HG02588 (cell line): ENCODE results near the gene GUK1.

Experiments
- ATAC-seq: cut with Tn5 transposase; IDR thresholded peaks from one replicate; pipeline ENCODE4 v1.9.1; 2021; ENCODE audit warnings: mild to moderate bottlenecking, moderate library complexity; ENCODE audit not compliant: unreplicated experiment

The GUK1 gene

GRCh38 chr1:228139931-228140723 is at the start of gene GUK1:
TSS of gene GUK1 (plus strand) at chr1:228140279. CDS start at chr1:228140303, 24 bp downstream.
- peak; percentile 90 for ATAC-seq

- ATAC-seq, result no peak
Measured at GRCh38 chr1:228090613-228091081, 49.4 kb upstream of the GUK1 start.

- ATAC-seq, result no peak
Measured at GRCh38 chr1:228091084-228091483, 49.0 kb upstream of the GUK1 start.

DNA sequence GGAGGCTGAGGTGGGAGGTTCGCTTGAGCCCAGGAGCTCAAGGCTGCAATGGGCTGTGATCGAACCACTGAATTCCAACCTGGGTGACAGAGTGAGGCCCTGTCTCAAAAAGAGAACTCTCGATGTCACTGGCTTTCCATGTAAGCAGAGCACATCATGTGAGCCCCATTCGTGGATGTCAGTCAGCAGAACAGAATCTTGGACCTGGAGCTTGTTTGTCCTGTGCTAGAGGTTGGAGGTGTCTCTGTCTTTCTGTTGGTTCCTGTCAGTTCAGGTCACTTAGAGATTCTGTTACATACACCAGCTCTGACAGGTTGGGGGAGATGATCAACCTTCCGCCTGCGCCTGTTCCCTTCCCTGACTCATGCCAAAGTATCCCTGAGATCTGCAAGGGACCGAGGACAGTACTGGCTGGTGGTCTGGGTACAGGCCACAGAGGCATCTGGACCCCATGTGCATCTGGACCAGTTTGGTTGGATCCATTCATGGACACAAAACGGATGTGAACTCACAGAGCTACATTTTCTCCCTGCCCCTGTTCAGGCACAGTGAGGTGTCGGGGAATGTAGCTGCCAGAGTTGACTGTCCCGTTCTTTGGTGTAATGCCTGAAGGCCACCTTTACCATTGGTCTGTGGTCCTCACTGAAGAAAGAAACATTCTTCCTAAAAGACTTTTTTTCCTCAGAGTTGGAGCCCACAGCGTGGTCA is 47.6 kb upstream of the GUK1 start:
- ATAC-seq, result no peak

GRCh38 chr1:228093050-228093906 is 46.8 kb upstream of the GUK1 start:
- no peak for ATAC-seq

DNA sequence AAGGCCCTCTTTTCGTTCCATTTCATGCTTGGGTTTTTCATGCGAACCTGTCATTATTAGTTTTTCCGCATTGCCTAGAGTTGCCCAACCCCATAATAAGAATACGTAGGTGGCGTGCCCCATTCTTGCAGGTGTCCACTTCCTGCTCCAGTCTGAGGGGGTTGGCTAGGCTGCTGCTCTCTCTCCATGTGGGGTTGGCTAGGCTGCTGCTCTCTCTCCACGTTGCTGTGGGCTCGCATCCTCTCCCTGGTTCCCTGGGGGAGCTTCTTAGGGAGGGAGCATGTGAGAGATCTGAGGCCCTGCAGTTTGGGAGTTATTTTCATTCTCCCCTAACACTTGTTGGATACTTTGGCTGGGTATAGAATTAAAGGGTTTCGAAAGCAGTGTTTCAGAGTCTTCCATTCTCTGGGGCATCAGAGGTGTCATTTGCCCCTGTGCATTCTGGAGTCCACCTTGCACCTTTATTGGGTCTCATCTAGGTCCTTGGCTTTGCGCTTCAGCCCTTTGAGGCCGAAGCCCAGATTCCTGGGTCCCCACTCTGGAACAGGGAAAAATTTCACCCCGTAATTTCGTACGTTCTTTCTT is 45.6 kb upstream of the GUK1 start:
- ATAC-seq, result no peak

- no peak for ATAC-seq
Measured at GRCh38 chr1:228095161-228095560, 44.9 kb upstream of the GUK1 start.

DNA sequence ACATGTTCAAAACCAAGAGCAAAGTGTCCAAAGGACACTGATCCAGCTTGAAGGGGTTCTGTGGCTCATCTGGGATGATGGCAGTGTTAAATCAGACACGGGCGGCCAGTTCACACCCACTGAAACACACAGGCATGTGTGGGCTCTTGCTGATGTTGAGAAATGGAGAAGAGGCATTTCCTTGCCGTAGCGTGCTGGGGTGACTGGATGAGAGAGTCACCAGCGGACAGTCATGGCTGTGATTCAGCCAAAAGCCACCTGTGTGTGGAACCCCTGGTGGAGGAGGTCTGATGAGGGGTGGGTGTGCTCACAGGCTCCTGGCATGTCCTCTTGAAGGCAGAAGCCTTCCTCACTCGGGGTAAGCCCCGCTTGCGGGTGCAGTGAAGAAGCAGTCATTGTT is 44.1 kb upstream of the GUK1 start:
- ATAC-seq, result no peak

GRCh38 chr1:228096416-228097332 is 43.4 kb upstream of the GUK1 start:
- ATAC-seq, result no peak

DNA sequence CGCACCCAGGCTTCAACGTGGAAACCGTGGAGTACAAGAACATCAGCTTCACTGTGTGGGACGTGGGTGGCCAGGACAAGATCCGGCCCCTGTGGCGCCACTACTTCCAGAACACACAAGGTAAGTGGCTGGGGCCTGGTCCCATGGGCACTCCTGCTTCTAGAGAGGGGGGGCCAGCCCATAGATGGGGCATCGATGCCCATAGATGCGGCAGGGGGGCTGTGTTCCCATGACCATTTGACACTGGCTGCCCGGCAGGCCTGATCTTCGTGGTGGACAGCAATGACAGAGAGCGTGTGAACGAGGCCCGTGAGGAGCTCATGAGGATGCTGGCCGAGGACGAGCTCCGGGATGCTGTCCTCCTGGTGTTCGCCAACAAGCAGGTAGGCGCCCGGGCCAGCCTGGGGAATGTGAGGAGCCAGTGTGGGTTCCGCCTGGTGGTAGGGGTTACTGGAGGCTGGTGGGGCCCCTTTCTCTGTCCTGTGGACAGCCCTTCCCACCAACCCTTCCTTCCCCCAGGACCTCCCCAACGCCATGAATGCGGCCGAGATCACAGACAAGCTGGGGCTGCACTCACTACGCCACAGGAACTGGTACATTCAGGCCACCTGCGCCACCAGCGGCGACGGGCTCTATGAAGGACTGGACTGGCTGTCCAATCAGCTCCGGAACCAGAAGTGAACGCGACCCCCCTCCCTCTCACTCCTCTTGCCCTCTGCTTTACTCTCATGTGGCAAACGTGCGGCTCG is 42.6 kb upstream of the GUK1 start:
- no peak for ATAC-seq

GRCh38 chr1:228098323-228098931 is 41.7 kb upstream of the GUK1 start:
- no peak for ATAC-seq

DNA sequence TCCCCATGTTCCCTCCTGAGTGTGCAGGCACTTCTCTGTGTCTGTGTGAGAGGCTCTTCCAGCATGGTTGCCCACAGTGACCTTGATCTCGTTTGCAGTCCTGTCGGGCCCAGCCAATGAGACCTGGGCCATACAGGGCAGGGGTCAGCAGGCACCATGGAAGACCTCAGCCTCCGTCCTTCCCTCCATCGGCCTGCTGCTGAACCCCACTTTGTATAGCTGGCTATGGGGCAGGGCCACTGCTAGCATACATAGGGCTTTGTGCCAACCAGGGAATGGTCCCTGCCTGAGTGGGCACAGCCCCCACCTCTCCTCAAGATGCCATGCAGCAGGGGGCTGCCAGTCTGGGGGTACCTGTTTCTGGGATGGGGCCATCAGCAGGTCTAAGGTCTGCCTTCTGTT is 40.7 kb upstream of the GUK1 start:
- ATAC-seq, result no peak

GRCh38 chr1:228100822-228101613 is 39.1 kb upstream of the GUK1 start:
- ATAC-seq, result no peak

DNA sequence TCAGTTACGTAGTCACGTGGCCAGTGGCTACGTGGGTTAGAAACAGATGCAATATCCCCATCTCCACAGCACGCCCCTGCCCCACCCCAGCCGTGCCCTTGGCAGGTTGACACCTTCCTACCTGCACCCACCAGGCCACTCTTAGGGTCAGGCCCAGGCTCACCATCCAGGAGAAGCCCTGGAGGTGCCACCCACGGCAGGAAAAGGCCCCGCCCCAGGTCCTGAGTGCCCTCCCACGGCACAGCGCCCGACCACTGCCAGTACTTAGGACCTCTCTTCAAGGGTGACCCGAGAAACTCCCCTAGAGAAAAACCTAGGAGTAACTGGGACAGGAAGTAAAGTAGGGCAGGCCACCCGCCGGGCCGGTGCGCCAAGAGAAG is 38.5 kb upstream of the GUK1 start:
- no peak for ATAC-seq

DNA sequence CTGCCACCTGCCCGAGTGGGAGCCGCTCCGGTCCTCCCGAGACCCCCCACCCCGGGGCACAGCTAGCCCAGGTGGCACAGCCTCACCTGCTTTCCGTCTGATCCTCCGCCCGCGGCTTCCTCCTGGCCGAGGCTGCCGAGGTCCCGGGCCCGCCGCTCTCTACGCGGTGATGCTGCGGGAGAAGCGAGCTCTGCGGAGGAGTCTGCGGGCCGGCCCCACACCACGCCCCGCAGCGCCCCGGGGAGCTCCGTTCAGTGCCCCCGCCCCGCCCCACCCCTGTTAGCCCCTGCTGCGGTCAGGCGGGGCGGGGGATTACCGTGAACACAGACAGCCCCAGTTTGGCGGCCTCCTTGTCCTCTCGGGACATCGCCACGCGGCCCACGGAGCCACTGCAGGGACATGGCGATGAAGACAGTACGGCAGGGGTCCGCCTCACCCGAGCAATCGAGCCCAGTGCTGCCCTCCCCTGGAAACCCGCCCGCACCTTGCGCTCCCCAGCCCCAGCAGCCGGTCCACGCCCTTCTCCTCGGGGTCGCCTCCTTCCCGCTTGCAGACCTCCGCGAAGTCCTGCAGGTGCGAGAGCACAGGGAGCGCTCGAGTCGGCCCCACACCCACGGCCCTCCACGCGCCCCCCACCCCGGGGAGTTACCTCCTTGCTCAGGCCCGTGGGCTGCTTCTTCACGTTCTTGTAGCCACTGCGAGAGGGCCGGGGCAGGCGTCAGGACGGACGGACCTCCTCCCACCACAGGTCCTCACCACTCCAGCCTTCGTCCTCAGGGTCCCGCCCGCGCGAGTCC is 37.9 kb upstream of the GUK1 start:
- peak; percentile 18 for ATAC-seq

DNA sequence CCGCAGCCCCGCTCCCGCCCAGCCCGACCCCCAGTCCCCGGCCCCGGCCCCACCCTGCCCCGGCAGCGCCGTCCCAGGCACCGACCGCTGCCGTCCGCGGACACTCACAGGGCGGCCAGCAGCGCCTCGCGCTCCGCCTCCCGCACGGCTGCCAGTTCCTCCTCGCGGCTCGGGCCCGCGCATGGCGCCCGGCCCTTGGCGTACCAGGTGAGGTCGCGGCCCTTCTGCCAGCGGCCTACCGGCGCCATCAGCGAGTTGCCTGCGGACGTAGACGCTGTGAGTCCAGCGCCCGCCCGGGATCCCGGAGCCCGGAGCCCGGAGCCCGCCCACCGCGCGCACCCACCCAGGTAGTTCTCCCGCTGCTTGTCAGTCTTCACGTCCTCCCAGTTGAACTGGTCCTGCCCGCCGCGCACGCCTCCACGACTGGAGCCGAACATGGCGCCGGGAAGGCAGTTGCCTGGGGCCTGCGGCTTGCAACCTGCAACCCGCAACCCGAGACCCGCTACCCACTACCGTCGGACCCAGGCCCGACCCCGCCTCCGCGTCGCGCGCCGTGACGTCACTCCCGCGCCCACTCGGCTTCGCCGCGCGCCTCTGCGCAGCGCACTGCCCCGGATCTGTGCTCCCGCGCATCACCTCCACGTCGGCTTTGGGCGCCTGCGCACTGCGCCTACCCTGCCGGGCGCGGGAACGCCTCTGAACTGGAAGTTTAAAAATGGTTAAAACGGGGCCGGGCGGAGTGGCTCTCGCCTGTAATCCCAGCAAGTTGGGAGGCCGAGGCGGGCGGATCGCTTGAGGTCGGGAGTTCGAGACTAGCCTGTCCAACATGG is 37.1 kb upstream of the GUK1 start, which contains the start of gene C1orf35:
C1orf35 (minus strand) TSS at position 535 of the 830 bp plus-strand sequence; CDS start at position 437, 98 bp downstream.
- ATAC-seq, result peak; percentile 68
